SW 1271 (cell line): ENCODE data around the gene TNFAIP8L3.

Experiments
- DNase-seq, 2 experiments: peaks; one replicate each; lab custom pipeline; 2025; lab: John Stamatoyannopoulos, UW

TNFAIP8L3 gene

DNA sequence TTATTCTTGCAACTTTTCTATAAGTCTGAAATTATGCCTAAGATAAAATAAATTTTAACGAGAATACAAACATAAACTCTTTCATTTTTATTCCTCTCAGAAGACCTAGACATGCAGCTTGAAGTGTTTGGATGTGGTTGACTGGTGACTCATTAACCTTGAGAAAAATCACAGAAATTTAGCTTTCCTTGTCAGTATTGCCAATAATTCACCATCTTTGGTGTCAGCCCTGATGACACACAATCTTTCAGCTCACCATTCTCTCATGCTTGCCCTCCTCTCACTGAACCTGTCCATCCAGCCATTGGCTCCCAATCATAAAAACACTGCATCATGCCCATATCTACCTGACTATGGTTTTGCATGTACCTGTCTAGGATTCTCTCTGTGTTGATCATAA is 22.6 kb upstream of the TNFAIP8L3 start:
- DNase-seq: no peak

DNA sequence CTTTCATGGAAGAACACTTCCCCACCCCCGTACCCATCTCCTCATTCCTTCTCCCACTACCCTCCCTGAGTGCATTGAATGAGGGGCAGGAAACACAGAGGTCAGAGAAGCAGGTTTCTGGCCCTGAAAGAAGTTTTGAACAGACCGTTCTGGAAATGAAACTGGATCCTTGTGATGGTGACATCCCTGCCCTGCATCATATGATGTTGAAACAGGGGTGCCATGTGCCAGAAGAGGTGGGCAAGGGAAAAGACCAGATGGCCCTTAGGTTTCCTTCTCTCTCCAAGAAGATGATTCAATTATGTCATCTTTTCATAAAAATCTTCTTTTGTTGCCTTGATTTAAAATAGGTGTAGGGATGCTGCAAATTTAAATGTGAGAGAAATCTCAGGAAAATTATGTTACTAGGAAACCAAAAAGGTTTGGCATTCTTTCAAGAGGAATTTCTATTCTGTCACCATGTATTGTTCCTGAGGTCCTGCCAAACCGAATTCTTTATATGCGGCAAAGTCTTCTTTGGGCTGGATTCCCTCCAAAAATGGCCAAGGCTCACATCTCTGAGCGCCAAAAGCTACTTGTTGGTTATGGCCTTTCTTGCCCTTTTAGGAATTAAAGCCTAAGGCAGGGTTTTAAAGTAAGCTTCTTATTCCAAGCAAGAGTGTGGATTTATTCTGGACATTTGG is 19.9 kb upstream of the TNFAIP8L3 start:
- no peak for DNase-seq

GRCh38 chr15:51112078-51112477 is 17.4 kb upstream of the TNFAIP8L3 start:
- DNase-seq: no peak

DNA sequence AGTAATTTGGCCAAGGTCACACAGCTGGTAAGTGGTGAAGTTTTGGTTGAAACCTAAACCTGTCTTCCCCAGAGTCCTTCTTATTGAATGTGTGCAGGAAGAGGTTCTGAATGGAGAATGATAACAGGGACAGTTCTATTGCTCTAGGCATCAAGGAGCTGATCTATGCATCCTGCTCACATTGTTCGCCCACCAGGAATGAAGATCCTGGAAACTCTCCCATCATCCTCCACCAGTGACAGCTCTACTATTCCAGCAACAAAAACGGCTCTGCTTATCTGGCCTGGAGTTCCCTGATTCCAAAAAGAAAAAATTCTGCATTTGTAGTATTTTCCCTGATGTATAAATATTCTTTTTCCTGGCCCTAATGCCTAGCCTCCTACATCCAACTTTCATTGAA is 16.4 kb upstream of the TNFAIP8L3 start:
- DNase-seq: no peak

- DNase-seq: no peak
Measured at GRCh38 chr15:51110171-51110570, 15.5 kb upstream of the TNFAIP8L3 start.

DNA sequence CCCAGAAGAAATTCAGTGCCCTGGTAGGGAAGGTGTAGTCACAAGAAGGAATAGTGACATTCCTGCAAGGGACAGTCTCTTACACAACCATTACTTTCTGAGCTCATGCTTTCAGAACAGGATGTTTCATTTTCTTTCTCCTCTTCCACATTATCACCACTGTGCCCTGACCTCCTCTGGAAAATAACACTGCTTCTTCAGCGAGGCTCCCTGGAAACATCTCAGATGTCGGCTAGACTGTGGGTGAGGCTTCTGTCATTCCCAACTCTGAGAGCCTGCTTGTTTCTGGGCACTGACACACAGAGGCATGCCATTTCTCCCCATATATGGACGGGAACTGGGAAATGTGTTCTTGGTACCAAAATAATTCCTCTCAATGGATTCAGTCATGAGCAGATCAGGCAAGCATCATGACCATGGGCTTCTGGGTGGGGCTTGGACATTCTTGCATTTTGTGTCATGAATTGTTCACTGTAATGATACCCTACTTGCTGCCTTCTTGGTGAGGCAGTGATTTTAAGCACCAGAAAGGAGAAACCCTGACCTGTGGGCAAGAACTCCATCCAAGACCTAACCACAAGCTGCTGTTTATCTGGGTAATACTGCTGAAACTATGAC is 14.3 kb upstream of the TNFAIP8L3 start:
- no peak for DNase-seq

DNA sequence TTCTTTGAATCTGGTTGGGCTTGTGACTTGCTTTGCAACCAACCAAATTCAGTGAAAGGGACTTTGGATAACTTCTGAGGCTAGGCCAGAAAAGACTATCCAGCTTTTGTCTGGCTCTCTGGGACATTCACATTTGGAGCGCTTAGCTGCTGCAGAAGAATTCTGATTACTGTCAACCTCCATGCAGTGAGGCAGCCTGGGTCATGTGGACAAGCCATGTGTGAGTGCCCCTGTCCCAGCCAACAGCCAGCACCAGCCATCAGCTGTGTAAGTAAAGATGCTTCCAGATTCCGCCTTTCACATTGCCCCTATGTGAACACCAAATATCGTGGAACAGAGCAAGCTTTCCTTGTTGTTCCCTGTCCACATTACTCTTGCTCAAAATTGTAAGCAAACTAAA is 12.9 kb upstream of the TNFAIP8L3 start:
- no peak for DNase-seq

GRCh38 chr15:51106481-51106880 is 11.8 kb upstream of the TNFAIP8L3 start:
- no peak for DNase-seq

DNA sequence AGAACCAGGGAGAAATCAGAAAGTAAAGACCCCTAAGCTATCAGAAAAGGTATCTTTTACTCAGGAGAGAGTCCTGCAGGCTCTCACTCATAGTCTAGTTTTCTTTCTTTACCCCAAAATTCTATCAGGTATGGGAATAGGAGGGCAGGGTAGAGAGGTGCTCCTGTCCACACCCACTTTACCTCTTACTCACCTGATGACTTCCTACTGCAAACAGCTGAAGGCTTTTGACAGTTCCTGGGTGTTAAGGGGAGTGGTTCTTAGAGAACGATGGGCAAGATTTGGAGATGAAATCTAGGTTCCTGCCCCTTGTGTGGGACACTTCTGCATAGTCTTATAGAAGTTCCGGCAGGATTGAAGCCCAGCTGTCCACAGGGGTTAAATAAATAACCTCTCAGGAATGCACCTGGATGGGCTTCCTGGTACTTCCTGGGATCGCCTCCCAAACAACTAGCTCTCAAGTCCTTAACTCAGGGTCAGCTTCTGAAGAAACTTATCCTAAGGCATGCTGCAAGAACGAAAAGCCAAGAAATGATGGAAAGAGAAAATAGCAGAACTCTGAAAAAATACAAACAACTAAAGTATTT is 10.8 kb upstream of the TNFAIP8L3 start:
- DNase-seq: no peak

GRCh38 chr15:51104512-51104911 is 9.8 kb upstream of the TNFAIP8L3 start:
- DNase-seq: no peak

GRCh38 chr15:51103330-51103729 is 8.6 kb upstream of the TNFAIP8L3 start:
- DNase-seq: no peak

GRCh38 chr15:51100785-51101489 is 6.2 kb upstream of the TNFAIP8L3 start:
- no peak for DNase-seq

DNA sequence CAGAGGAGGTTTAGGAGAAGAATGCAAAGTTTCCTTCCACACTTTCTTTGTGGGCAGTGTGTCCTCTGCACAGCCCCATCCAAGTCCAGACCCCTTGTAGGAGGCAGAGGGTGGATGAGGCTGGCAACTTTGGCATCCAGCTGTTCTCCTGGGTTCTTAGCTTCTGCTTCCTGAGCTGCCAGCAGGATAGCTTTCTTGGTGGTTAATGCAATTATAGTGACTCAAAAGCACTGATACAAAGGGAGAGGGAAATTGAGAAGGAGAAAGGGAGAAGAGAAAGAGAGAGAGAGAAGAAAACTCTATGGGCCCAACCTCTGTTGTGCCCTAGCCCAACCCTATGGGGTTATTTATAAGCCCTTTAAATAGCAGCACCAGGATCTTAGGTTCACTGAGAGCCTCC is 4.5 kb upstream of the TNFAIP8L3 start:
- no peak for DNase-seq

DNA sequence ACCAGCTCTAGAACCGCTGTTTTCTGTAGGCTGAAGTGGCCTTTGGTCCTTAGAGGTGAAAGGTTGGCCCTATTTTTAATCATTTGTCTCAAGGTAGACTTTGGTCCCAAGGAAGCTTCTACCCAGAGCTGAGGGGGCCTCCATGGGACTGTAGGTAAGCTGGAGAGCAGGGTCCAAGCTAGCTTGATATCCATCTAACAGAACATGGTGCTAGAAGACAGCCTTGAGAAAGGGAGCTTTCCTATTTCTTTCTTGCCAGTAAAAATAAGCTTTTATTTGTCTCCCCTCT is 3.6 kb upstream of the TNFAIP8L3 start:
- no peak for DNase-seq

DNA sequence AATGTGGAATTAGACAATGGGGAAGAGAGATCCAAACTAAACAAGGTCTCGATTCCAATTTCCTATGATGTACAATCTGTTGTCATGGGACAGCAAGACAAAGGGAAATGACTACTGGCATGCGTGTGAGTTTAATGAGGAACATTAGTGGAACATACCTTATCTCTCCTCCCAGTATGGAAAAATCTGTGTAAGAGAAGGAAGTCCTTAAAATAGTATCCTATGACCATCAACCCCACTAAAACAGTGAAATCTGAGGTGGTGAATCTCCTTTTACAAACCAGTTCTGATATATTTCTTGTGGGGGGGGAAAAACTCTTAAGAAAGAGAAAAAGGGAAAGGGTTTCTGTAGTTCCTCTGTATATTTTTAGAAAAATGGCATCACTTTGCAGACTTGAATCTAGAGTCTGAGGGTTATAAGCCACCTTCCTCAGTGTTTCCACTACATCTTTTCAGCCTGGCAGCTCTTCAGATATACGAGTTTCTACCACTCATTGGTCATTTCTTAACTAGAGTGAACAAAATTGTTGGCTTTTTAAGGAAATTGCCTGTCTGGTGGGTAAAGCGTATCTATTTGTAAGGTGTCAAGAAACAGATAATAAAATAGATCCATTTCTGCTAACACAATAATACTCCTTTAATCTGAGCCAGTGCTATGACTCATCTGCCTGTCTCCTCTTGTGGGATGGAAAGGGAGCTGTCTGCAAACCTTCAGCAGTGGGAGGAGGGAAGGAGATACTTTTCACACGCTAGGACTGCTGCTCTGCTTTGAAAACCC is 3.0 kb upstream of the TNFAIP8L3 start:
- no peak for DNase-seq

DNA sequence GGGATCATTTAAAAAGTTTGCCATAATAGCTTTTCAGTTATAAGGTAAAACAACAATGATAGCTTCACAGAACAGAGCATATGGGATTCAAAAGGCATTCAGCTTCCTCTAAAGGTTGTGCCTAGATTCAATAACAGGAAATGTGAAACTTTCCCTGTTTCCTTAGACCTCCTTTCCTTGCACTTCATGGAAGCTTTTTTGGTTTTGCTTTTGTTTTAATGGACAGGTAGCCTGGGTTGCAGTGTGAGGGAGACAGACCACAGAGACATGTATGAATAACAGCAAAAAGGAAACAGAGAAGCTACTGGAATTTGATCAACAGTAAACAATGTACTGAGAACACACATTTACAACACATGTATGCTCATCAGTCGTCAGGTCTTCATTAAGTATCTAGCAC is 2.3 kb upstream of the TNFAIP8L3 start:
- no peak for DNase-seq

GRCh38 chr15:51095681-51096331 is 1.1 kb upstream of the TNFAIP8L3 start:
- no peak for DNase-seq

- no peak for DNase-seq
Measured at GRCh38 chr15:51093839-51094605, 684 bp downstream of the TNFAIP8L3 start.

DNA sequence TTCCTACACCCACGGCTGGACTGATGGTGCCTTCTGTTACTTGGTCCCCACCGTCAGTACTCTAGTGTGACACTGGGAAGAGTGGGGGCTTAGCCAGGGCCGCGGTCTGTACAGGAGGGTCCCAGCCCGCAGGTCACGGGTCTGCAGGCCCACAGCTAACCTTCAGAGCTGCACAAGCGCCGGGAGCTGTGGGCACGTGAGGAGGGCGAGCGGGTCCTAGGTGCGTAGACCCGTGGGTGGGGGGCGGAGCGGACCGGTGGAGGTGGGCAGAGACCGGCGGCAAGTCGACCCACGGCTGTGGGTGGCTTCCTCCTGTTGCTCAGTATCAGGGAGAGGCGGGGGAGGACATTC is 1.2 kb downstream of the TNFAIP8L3 start:
- DNase-seq: no peak

- no peak for DNase-seq
Measured at GRCh38 chr15:51092480-51093040, 2.1 kb downstream of the TNFAIP8L3 start.

- DNase-seq: no peak
Measured at GRCh38 chr15:51090753-51091152, 4.0 kb downstream of the TNFAIP8L3 start.
